ENCODE measurements around the gene MYO1D. TPM values are rescaled to one million over a fixed set of nuclear protein-coding genes. Genes with fewer than 3 reads are reported as not detected.

Gene MYO1D
- total and polyA plus RNA-seq, 11 donors: 3.3 to 15.5 (median 8.9) TPM

DNA sequence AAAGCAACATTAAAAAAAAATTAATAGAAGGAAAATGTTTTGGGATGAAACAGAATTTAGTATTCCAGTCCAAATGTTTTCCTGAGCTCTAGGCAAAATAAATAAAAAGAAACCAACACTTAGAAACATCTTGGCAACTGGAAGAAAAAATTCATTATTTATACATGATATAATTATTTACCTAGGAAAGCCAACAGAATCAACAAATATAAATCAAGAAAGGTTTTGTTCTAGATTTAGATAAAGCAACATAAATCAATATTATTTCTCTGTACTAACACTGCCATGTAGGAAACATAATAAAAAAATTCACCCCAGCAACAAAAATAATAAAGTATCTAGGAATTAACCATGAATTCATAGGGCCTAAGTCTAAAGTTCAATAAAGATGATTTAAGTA lies 167.4 kb downstream of the MYO1D start:
- intact Hi-C loops (cut with DNase I): no loop called here
- H3K27ac ChIP-seq: no peak overlapping the region

GRCh38 chr17:32701871-32702270 lies 175.1 kb downstream of the MYO1D start:
- no peak for ATAC-seq
- Histone ChIP-seq H3K27ac (no peak overlapping the region), H3K4me3 (no peak overlapping the region), H3K27me3 (no peaks in the 10 kb centered on the region), H3K36me3 (peaks cover 0 to 4% (median 0%) of the 10 kb centered on the region in 9 donors), H3K9me3 (no peaks in the 10 kb centered on the region), H3K4me1 (no peaks in the 10 kb centered on the region)
- intact Hi-C loops (cut with DNase I): no loop called here
- TF ChIP-seq POLR2A (IDR thresholded peaks at IDR 0.05) (no peak), CTCF (IDR thresholded peaks at IDR 0.05) (no peak)
- WGBS, 4 donors: 80 to 90% (median 82%) methylated on average over 1 of the region's 1 CpG
- no peak for DNase-seq

More for the DNA sequence above, 167.4 kb downstream of the MYO1D start:
- TF ChIP-seq CTCF (IDR thresholded peaks at IDR 0.05): no peak
- no peak for TF ChIP-seq POLR2A (IDR thresholded peaks at IDR 0.05)
- no peak overlapping the region for H3K4me3 ChIP-seq
- no peak for DNase-seq
- no peaks in the 10 kb centered on the region for H3K27me3 ChIP-seq
- peaks cover 0 to 4% (median 0%) of the 10 kb centered on the region in 12 donors for H3K9me3 ChIP-seq
- peaks cover 0 to 24% (median 0%) of the 10 kb centered on the region in 9 donors for H3K36me3 ChIP-seq
- no peaks in the 10 kb centered on the region for H3K4me1 ChIP-seq
- ATAC-seq: no peak

DNA sequence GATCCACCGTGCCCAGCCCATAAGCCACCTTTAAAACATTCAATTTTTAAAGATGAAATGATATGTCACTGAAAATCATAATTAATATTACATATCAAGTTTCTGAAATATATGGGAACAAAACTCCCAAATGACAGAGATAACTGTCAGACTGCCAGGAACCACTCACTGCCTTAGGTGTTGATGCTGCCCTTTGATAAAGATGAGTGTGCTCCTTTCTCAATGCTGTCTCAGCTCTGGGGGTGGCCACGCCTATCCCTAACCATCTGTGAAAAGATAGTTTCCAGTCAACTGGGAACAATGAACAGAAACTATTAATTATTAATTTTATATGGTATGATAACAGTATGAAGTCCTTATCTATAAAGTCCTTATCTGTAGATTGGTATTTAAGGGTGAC lies 177.7 kb downstream of the MYO1D start:
- no peaks in the 10 kb centered on the region for H3K9me3 ChIP-seq
- WGBS, 4 donors: 97 to 99% (median 98%) methylated on average over 2 of the region's 2 CpGs
- no peaks in the 10 kb centered on the region for H3K27me3 ChIP-seq
- no peak overlapping the region for H3K27ac ChIP-seq
- H3K4me1 ChIP-seq: no peaks in the 10 kb centered on the region
- peaks cover 0 to 4% (median 0%) of the 10 kb centered on the region in 9 donors for H3K36me3 ChIP-seq
- intact Hi-C loops (cut with DNase I): no loop called here
- no peak overlapping the region for H3K4me3 ChIP-seq
- ATAC-seq (no peak), DNase-seq (no peak)
- TF ChIP-seq CTCF (IDR thresholded peaks at IDR 0.05): no peak
- no peak for TF ChIP-seq POLR2A (IDR thresholded peaks at IDR 0.05)

- Histone ChIP-seq H3K4me3 (no peak overlapping the region), H3K36me3 (peaks cover 0 to 4% (median 0%) of the 10 kb centered on the region in 9 donors), H3K4me1 (no peaks in the 10 kb centered on the region), H3K27me3 (no peaks in the 10 kb centered on the region), H3K27ac (no peak overlapping the region), H3K9me3 (no peaks in the 10 kb centered on the region)
- intact Hi-C loops (cut with DNase I): no loop called here
- TF ChIP-seq POLR2A (IDR thresholded peaks at IDR 0.05) (no peak), CTCF (IDR thresholded peaks at IDR 0.05) (no peak)
- ATAC-seq (no peak), DNase-seq (no peak)
- WGBS, 4 donors: 88 to 96% (median 91%) methylated on average over 1 of the region's 1 CpG
Measured at GRCh38 chr17:32697728-32698625, 178.9 kb downstream of the MYO1D start.
